Esophagus mucosa (tissue), 1 donor: ENCODE measurements around the gene ZSWIM6. TPM values are rescaled to one million over a fixed set of nuclear protein-coding genes. Genes with fewer than 3 reads are reported as not detected.

ENCODE experiments used
- ATAC-seq: fragments of 200-7000 bp; cut with Tn5 transposase; one replicate; pipeline ENCODE4 v1.9.1; 2020
- total RNA-seq: library from RNA; stranded (reverse); gene quantifications from one replicate; pipeline ENCODE4 v1.2.4, GENCODE V29; 2023
- donor health status: DM: yes; HTN: yes; CAD: no.

ZSWIM6 gene
- total RNA-seq, 1 donor from 2014 or later = 6.3 TPM

DNA sequence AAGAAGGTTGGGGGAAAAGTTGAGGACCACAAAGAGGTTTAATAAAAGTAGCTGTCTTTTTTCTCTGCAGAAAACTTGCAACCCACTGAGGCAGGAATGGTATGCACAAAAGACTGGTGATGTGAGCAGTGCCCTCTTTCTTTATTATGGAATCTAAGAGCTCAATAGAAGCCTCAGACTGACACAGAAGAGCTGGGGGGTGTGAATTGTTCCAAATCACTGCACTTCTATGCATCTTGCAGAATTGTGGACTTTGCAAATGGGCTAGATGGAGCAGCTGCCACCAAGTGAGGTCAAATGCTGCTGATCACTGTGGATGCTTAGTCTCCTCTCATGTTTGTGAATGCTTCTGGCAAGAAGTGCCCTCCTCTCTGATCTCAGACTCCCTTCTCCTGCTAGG, 227.1 kb downstream of the ZSWIM6 start:
- ATAC-seq = no peak

DNA sequence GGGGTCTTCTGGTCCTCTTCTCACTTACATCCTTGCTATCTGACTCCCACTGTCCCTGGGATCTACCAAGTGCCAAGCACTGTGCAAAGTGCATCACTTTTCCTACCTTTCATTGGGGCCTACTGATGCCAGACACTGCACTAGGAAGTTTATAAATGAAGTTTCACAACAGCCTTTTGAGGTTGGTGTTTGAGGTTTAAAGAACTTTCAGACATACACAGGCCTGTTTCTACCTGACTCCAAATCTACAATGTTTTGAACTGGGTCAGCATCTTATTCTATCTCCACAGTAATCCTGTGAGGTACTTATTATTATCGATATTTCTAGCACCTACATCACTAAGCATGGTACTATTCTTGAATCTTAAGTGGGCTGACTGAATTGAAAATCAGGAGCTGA, 227.7 kb downstream of the ZSWIM6 start:
- no peak for ATAC-seq

GRCh38 chr5:61563401-61563800, 231.3 kb downstream of the ZSWIM6 start:
- no peak for ATAC-seq

- no peak for ATAC-seq
Measured at GRCh38 chr5:61567337-61567736, 235.3 kb downstream of the ZSWIM6 start.

DNA sequence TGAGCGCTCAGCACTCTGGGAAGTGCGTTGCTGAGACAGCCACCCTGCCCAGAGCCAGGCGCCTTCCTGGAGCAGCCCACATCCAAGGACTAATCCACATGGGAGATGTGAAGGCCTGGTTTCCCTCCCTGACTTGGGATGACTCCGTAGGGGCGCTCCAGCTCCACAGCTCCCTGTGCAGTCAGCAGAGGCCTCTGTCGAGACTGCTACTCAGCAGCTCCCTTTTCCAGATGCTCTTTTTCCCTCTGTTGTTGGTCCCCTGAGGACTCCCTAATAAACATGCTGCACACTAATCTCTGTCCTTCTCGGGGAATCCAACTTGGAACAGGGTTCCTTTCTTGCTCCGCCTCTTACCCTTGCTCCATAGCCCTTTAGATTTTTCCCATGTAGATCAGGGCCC, 237.3 kb downstream of the ZSWIM6 start:
- ATAC-seq = no peak

DNA sequence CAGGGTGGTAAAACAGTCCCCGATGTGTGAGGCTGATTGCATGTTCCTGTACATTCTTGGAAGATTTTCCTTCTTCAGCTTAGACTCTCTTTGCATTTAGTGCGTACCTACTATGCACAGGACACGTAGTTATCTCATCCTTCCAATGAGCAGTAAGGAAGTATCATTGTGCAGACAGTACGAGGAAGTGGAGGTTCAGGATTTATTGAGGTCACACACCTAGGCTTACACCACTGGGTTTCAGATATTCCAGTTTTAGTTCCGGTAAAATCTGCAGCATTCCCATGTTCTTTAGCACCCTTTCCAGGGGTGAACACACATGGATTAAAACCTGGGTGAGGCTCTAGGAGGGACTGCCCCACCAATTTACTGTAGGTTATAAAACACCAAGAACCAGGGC, 238.7 kb downstream of the ZSWIM6 start:
- no peak for ATAC-seq

- ATAC-seq = no peak
Measured at GRCh38 chr5:61572959-61573358, 240.9 kb downstream of the ZSWIM6 start.

DNA sequence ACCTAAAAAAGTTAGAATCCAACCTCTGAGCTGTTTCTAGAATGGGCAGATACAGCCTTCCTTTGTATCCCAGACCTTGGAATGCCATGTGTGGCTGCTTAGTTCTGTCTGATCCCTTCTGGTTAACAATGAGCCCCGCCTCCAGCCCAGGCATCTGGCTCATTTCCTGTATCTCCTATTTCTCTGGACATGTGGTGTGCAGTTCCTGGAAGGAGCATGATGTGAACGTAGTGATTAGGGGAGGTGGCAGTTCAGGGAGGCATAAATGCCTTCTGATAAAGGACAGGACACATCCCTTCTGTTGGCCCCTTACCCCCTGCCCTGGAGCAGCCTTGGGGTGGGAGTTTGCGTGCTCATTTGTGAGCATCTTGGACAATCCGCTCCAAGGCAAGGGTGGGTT, 243.0 kb downstream of the ZSWIM6 start:
- ATAC-seq = no peak

DNA sequence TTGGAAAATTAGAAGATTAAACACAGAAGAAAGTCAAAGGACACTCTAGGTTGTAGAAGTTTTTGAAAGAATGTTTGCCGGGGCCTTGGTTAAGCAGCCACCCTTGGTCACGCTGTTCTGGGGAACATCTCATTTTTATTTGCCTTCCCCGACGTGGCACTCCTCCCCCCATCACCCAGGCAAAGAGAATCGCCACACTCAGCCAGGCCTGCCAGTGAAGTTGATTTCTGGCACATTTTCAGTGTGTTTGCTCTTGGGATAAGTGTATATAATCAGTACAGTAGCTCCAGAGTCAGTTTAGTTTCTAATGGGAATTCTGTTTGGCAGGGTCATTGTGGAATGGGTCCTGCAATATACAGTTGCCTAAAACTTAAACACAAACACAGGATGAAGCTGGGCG, 243.5 kb downstream of the ZSWIM6 start:
- ATAC-seq = no peak

- ATAC-seq = no peak
Measured at GRCh38 chr5:61576556-61576955, 244.5 kb downstream of the ZSWIM6 start.

GRCh38 chr5:61578858-61579503, 246.9 kb downstream of the ZSWIM6 start:
- ATAC-seq = no peak

DNA sequence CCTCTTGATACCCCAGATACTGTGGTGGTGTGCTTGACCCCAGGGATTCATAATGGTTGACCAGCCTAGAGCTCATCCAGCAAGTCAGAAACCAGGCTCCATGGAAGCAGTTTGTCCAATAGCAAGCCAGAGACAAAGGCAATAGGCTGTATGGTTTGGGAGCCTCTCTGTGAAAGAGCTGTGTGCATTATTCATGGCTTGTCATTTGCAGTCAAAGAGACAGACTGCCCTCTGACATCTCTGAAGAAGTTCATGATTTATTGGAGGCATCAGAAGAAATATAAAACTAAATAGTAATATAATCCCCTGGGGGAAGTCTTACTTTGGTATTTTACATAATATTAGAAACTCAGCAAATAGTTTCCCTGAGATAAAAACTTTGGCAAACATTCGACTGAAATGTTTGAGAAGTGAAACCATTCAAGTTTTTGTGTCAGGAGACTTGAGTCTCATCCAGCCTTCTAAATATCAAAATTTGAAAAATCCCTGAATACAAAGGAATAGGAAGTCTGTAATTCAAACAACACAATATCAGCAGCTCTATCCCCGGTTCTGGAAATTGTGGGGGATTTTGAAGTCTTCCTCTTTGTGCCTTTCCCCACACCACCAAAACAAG, 250.3 kb downstream of the ZSWIM6 start:
- no peak for ATAC-seq

DNA sequence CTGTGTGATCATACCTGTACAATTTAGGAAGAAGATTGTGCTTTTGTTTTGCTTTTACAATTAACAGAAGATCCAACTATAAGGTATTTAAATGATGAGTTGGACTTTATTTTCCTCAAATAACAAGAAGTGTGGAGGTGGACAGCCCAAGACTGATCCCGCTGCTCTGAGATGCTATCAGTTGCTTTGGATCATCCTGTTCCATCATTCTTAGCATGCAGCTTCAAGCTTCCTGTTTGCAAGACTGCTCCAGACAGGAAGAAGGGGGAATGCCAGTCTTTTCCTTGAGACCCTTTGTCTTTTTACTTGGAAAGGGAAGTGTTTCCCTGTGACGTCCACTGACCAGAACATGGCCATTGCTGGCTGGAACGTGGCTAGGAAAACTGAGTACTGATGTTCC, 250.8 kb downstream of the ZSWIM6 start:
- ATAC-seq = no peak

GRCh38 chr5:61586096-61587084, 254.3 kb downstream of the ZSWIM6 start:
- ATAC-seq = no peak

GRCh38 chr5:61587125-61587524, 255.1 kb downstream of the ZSWIM6 start:
- ATAC-seq = no peak

- ATAC-seq = no peak
Measured at GRCh38 chr5:61588216-61588615, 256.2 kb downstream of the ZSWIM6 start.

DNA sequence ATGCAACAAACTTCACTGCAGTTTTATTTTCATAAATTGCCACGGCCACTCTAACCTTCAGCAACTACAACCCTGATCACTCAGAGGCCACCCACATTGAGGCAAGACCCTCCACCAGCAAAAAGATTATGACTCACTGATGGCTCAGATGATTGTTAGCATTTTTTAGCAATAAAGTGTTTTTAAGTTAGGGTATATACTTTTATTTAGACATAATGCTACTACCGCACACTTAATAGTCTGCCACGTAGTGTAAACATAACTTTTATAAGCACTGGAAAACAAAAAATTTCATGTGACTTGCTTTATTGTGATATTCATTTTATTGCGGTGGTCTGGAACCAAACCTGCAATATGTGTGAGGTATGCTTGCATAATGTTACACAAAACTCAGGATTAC, 257.9 kb downstream of the ZSWIM6 start:
- ATAC-seq = no peak

GRCh38 chr5:61590473-61590872, 258.4 kb downstream of the ZSWIM6 start:
- ATAC-seq = no peak

- no peak for ATAC-seq
Measured at GRCh38 chr5:61591859-61592258, 259.8 kb downstream of the ZSWIM6 start.

GRCh38 chr5:61595426-61595825, 263.4 kb downstream of the ZSWIM6 start:
- no peak for ATAC-seq
